HG02840 (cell line): Measurements from ENCODE around the gene NRP1.

Experiments
- ATAC-seq: cut with Tn5 transposase; IDR thresholded peaks from one replicate; pipeline ENCODE4 v1.9.1; 2021; ENCODE audit warnings: mild to moderate bottlenecking, moderate library complexity, moderate number of reproducible peaks; ENCODE audit not compliant: unreplicated experiment, low FRiP score

The NRP1 gene

GRCh38 chr10:33243703-33244102 lies 90.8 kb downstream of the NRP1 start:
- no peak for ATAC-seq

- ATAC-seq, result no peak
Measured at GRCh38 chr10:33242931-33243330, 91.5 kb downstream of the NRP1 start.

GRCh38 chr10:33241351-33241750 lies 93.1 kb downstream of the NRP1 start:
- ATAC-seq, result no peak

DNA sequence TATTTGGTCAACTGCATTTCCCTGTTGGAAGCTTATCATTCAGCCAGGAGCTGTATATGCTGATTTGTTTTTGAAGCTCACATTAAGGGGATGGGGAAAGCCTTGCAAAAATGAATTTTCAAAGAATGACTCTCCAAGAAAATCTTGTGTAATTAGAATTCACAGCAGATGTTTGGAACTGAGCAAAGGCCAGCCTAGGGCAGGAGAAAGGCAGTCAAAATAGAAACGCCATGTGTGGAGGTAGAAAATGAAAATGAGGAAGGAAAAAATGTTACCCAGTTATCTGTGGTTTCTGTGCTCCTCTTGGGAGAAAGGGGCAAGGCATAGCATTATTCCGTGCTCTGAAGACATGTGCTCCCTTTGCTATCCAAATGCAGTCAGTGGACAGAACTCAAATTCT lies 93.5 kb downstream of the NRP1 start:
- no peak for ATAC-seq

DNA sequence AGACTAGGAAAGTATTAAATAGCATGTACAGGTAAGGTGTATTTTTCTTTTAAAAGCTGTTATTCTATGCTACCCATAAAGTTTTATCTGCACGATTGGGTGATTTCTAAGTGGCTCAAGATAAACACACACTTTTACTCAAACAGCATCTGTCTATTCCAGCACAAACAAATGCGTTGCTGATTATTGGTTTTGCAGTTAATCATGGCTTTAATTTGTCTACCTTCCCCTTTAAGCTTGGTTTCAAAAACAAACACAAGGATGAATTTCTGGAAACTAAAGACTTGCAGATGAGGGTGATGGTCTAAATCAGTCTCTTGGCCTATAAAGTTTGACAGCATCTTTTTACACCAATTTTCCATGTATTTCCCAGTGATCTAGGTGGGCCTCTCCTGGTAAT lies 94.2 kb downstream of the NRP1 start:
- no peak for ATAC-seq

DNA sequence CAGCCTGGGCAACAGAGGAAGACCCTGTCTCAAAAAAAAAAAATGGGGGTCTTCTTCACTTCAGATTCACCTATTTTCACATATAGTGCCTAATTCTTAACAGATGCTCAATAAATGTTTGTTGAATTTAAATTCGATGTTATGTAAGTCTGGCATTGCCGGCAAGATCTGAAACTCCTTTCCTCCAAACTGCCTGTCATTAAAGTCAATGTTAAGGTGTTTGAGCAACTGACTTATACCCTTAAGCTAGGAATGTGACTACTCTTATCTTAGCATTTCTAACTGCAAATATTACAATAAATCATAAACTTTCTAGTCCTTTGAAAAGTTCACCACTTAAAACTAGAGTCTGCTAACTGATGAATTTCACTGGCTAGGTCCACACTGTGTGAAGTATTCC lies 95.2 kb downstream of the NRP1 start:
- ATAC-seq, result no peak

GRCh38 chr10:33238643-33239042 lies 95.8 kb downstream of the NRP1 start:
- no peak for ATAC-seq

- no peak for ATAC-seq
Measured at GRCh38 chr10:33237736-33238624, 96.5 kb downstream of the NRP1 start.

DNA sequence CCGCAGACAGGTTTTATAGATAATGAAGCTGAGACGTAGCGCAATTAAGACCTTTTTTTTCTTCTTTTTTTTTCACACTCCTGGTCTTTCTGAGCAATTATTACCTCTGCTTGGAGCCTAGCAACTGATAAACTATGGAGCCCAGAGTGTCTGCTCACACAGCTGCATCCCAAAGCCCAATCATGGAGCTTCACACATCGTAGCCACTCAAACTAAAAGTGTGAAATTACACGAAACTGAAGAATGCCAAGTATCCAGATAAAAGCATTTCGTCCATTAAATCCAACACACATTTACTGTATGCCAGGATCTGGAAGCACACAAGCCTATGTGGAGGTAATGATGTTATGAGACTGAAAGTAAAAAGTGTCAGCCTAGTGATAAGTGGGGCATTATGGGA lies 97.6 kb downstream of the NRP1 start:
- no peak for ATAC-seq

DNA sequence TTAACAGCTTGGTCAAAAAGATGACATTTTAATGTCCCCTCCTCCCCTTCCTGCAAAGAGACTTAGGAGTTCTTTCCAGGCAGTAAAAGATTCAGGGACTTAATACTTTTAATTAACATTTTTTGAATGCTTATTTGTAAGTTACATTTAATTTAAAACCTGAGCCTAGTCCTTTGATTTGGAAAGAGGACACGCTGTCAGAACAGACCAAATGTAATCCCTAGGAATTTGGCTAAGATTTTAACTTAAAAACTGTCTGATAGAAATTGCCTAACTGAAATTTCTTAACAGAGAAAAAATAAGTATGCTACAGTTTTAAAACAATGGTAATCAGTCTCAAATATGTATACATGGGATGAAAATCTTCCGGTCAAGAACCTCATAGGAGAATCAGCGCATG lies 98.5 kb downstream of the NRP1 start:
- no peak for ATAC-seq

DNA sequence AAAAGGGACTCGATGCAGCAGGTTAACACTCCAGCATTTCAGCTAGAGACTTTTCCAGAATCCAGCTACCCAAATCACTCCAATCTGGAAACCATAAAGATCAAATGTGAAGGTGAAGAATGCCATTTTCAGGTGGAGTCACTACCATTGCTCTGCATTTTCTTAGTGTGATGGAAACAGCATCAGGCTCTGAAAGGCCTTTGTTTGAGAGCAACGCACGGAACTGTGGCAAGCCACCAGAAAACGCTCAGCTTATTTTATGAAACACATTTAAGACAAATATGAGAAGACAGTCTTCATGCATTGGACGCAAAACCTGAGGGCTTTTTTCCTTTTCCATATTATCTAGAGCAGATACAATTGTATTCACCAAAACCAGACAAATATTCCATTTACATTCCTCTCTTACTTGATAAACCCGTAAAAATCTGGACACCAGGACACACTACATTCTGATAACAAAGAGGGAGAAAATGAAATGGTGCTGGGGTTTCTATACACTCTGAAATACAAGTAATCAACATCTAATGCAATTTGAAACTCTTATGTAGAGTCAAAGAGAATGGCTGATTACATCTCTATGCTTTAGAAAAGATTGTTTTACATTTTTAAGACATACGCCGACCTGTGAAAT lies 99.1 kb downstream of the NRP1 start:
- ATAC-seq, result no peak

GRCh38 chr10:33234831-33235237 lies 99.6 kb downstream of the NRP1 start:
- ATAC-seq, result no peak

DNA sequence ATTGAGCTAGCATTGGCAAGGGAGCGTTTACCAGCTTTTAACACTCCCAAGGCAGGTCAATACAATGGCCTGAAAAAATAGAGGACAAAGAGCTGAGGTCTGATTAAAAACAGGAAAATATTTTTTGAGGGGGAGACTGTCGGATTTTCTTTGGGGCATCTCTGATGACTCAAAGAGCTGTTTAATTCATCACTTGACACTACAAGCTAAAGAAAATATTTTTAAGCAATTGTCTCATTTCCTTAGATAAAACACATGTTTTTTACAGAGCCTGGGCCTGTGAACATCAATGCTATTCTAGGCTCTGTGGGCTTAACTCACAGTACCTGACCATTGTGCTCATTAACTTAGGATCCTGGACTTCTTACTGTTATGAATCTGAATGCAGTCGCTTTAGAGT lies 100.8 kb downstream of the NRP1 start:
- no peak for ATAC-seq

DNA sequence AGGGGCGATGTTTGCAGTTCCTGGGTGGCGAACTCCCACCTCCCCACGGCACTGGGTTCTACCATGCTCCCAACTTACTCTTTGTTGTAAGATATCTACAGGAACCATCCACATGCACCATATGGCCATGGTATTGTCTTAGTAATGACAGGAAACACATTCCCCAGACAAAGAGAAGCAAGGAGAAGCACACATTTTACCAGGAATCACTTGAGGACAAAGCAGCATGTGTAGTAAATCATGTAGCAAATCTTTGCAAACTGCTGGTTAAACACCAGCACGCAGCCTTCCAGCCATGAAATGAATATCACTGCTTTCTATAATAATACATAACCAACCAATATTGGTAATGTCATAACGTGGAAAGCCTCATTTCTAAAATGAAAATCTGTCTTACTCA lies 101.2 kb downstream of the NRP1 start:
- ATAC-seq, result no peak

DNA sequence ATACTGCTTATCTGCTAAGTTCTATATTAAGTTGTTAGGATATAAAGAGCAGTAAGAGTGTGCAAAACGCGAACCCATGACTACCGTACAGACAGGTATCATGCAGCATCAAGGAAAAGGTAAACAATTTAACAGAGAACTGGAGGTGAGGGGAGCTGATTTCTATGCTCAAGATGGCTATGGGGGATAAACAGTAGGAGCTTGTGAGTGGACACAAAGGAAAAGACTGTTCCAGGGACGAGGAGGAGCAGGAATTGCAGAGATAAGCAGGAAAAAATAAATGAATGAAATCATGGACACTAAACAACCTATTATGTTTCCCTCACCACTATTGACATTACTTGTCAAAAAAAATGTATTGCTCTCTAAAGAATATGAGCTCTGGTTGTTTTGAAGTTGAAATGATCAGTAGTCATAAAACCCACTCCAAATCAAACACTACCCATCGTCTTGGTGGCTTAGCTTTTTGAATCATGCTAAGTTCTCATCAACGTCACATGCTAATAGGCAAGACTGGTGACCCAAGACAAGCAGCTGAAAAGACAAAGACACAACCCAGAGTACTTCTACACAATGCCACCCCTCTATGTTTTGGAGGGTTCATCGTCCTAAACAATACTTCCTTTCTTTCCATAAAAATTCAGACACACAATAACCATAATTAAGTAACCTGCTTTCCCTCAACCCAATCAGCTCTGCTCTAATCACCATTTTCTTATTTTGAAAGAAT lies 102.7 kb downstream of the NRP1 start:
- no peak for ATAC-seq

GRCh38 chr10:33229949-33230267 lies 104.6 kb downstream of the NRP1 start:
- no peak for ATAC-seq

GRCh38 chr10:33229252-33229948 lies 105.1 kb downstream of the NRP1 start:
- ATAC-seq, result no peak

DNA sequence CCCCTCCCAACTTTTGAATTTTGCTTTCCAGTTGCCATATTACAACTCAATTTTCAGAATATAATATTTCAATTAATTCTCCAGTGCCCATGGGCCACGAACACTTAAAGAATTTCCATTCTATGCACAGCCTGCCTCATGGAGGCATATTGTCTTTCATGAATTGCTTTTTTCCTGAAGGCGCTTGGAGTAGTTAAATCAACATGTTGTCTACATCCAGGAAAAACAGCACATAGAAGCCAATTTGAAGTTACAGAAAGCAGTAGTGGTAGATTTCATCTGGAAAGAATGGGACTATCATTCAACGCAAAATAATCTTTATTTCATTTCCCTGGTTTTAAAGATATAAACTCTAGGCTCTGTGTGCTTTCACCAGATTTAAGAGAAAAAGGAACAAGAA lies 106.0 kb downstream of the NRP1 start:
- ATAC-seq, result no peak

GRCh38 chr10:33227489-33227888 lies 107.0 kb downstream of the NRP1 start:
- no peak for ATAC-seq

DNA sequence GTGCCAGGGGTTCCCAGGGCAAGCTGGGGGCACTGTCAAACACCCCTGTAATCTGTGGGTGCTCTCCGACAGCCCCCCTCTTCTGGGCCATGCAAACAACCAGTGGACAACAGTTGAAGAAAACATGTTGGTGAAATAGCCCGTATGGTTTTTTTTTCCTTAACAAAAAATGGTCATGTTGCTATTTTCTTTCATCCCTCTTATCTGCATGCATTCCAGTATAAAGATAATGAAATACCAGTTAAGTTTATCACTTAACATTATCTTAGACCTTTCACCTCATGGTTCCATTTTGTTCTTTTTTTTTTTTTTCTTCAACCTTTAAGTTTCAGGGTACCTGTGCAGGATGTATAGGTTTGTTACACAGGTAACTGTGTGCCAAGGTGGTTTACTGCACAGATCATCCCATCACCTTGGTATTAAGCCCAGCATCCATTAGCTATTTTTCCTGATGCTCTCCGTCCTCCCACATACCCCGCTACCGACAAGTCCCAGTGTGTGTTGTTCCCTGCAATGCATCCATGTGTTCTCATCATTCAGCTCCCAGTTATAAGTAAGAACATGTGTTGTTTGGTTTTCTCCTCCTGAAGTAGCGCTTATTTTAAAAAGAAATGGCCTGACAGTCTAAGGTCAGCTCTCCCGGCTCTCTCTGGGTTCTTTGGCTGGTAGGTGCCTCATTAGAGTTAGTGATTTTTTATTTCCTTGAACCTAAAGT lies 110.1 kb downstream of the NRP1 start:
- ATAC-seq, result no peak
